Measurements from ENCODE around the gene ACOX3. TPM values are rescaled to one million over a fixed set of nuclear protein-coding genes. Genes with fewer than 3 reads are reported as not detected.
"Not testable (repeated sequence)": the region's sequence is repeated elsewhere in the genome, so short reads cannot be mapped to it uniquely, and the experiment has no call there.

ACOX3 gene
- polyA plus RNA-seq, 5 donors: 15.3 to 22.2 (median 20.8) TPM

DNA sequence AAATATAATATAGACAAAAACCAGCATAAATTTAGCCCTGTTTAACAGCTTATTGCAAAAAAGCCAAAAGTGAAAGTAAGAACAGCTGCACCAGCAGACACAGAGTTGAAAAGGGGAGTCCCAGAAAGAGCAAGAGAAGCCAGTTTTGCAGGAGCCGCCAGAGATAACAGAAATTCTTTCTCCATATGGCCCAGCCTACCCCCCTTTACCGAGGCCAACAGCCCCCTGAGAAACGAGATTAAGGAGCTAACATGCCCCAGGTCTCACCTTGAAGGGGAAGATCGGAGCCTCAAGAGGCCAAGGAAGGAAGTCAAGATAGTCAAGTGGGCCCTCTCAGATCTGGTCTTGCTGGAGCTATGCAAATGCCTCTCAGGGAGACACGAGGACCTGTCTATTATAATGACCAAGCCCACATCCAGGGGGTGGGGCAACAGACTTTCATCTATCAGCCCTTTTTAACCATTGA lies 4.8 kb downstream of the ACOX3 start:
- peak in 1 of 2 donors; percentile 43 for DNase-seq

DNA sequence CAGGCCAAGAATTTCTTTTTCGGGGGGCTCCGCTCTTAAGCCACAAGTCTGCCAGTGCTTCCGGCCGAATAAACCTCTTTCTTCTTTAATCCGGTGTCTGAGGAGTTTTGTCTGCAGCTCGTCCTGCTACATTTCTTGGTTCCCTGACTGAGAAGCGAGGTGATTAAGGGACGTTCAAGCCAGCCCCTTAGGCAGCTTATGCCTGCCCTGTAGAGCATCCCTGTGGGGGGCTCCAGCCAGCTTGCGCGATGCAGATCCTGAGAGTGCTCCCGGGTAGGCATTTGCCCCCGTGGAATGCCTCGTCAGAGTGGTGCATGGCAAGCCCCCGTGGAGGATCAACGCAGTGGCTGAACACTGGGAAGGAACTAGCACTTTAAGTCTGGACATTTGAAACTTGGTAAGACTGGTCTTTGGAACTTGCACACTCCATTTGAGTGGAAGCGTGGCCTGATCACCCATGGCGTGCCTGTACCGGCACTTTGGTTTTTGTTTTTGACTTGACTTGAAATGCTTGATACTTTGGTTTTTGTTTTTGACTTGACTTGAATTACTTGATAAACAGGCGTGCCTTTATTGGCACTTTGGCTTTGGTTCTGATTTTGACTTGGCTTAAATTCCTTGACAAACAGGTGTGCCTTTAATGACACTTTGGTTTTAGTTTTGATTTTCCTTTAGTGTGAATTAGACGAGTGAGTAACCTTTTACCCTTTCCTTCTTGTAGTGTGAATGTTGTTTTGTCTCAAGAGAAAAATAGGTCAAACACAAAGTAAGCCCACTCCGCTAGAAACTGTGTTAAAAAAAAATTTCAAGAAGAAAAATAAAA lies 6.1 kb downstream of the ACOX3 start:
- DNase-seq: no peak

DNA sequence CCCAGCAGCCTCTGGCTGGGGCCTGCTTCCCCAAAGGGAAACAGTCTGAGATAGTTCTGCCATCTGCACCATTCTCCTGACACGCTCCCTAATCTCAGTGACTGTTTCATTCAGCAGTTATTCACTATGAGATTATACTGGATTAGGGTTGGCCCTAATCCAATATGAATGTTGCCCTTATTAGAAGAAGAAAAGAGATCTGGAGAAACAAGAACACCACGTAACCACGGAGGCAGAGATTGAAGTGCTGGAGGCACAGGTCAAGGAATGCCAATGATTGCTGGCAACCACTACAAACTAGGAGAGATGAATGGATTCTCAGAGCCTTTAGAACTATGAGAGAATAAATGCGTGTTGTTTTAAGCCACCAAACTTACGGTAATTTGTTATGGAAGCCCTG lies 7.4 kb downstream of the ACOX3 start:
- DNase-seq: no peak

GRCh38 chr4:8431553-8431952 lies 9.0 kb downstream of the ACOX3 start:
- no peak for DNase-seq

DNA sequence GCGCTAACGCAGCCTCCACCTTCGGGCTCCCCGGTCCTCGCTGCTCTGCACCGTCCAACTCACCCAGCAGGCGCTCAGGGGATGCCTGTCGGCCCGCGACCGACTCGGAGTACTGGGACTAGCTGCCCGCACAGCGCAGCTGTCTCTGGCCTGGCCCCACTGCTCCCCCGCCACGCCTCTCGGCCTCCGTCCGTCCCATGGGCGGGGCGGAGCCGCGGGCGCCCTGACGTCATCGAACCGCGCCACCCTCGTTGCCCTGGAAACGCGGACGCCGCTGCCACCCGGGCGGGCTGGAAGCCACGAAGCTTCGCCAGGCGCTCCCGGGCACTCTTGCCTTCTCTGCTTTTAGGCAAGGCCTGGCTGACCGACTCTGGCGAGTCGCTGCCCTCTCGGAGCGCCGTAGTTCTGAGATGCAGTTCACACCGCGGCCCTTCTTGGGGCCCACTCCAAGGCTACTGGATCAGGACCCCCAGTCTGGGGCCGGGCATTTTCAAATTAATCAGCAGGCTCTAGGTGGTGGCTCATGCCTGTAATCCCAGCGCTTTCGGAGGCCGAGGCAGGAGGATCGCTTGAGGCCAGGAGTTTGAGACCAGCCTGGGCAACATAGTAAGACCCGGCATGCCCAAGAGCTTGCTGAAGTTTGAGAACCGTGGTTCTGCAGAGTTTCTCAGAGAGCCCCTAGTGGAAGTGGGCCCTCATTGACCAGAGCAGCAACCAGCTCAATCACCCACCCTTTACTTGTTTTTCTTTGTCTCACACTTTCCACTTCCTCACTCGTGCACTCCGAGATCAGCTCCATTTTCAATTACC lies 12.0 kb downstream of the ACOX3 start:
- peak; percentile 87 to 88 for DNase-seq

- DNase-seq: peak; percentile 49 to 63
Observed at GRCh38 chr4:8427761-8428287, 12.7 kb downstream of the ACOX3 start.

DNA sequence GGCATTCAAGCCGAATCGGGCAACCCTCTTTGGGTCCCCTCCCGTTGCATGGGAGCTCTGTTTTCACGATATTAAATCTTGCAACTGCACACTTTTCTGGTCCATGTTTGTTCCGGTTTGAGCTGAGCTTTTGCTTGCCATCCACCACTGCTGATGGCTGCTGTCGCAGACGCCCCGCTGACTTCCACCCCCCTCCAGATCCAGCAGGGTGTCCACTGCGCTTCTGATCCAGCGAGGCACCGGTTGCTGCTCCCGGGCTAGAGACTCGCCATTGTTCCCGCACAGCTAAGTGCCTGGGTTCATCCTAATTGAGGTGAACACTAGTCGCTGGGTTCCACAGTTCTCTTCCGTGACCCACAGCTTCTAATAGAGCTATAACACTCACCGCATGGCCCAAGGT lies 13.3 kb downstream of the ACOX3 start:
- no peak for DNase-seq

DNA sequence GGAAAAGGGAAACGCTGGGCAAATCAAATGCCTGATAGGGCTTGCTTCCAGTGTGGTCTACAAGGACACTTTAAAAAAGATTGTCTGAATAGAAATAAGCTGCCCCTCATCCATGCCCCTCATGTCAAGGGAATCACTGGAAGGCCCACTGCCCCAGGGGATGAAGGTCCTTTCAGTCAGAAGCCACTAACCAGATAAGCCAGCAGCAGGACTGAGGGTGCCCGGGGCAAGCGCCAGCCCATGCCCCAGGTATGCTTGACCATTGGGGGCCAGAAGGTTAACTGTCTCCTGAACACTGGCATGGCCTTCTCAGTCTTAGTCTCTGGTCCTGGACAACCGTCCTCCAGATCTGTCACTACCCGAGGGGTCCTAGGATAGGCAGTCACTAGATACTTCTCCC lies 17.7 kb downstream of the ACOX3 start:
- DNase-seq: no peak

DNA sequence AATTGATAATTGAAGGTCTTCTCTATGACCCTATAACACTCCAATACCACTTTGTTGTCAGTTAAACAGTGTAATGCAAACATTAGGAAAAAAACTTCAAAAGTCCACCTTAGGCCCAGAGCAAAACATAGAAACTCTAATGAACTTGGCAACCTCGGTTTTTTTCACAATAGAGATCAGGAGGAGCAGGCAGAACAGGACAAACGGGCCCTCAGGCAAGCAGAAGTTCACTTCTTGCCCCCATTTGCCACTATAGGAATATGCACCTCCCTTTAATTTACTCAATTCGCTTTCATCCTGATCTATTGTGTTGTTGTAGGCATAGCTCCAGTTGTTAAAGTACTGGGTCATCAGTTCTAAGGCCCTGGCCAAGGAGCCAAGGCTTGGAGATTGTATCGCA lies 18.2 kb downstream of the ACOX3 start:
- DNase-seq: no peak

GRCh38 chr4:8420151-8420550 lies 20.4 kb downstream of the ACOX3 start:
- DNase-seq: not testable (repeated sequence)

GRCh38 chr4:8419222-8420041 lies 21.1 kb downstream of the ACOX3 start:
- no peak for DNase-seq

DNA sequence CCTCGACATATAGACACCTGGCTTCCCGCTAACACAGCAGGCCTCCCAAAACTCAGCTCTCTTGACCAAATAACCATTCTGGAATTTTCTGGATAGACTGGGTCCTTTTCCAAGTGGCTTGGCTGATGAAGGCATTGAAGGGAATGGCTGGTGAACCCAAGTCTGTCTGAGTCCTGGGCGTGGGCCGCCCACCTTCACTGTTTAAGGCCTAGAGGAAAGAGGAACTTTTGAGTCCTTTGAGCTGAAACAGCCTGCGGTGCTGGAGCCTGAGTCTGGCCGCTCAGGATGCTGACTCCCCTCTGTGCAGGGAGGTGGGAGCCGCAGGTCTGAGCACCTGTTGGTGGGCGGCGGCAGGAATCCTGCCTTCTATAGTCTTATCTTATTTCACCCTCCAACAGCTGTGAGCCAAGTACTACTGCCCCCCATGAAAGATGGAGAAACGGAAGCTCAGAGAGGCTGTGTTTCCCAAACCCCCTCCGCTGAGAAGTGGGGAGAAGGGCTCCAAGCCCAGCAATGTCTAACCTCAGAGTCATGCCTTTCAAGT lies 23.4 kb downstream of the ACOX3 start:
- DNase-seq: no peak

DNA sequence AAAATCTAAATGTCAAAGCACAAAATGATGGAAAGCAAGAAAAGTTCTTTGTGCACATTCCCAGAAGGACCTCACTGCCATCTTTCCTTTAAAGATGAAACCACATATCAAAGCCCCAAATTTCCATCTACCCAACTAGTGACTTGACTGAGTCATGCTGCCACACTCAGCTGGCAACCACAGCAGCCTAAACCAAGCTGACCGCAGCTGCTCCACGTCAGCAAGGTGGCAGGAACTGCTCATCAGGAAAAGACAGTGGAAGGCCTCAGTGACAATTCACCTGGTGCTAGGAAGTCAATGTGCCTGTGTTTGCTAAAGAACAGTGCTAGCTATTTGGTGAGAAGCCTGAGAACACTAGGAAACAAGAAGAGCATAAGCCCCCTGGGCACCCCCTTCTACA lies 26.1 kb downstream of the ACOX3 start:
- DNase-seq: no peak

DNA sequence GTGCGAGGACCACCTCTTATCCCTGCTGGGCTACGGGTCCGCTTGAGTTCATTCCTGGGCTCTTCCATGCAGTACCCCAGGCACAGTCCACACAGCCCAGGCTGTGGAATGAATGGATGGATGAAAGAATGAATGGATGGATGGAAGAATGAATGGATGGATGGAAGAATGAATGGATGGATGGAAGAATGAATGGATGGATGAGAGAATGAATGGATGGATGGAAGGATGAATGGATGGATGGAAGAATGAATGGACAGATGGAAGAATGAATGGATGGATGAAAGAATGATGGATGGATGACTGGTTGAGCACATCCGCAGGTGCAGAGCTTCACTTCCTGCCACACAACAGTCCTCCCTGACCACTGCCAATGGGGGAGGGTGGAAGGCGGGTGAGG lies 28.2 kb downstream of the ACOX3 start:
- DNase-seq: no peak

- no peak for DNase-seq
Observed at GRCh38 chr4:8411351-8412180, 29.0 kb downstream of the ACOX3 start.

GRCh38 chr4:8410641-8411271 lies 29.8 kb downstream of the ACOX3 start:
- DNase-seq: peak in 1 of 2 donors; percentile 33

DNA sequence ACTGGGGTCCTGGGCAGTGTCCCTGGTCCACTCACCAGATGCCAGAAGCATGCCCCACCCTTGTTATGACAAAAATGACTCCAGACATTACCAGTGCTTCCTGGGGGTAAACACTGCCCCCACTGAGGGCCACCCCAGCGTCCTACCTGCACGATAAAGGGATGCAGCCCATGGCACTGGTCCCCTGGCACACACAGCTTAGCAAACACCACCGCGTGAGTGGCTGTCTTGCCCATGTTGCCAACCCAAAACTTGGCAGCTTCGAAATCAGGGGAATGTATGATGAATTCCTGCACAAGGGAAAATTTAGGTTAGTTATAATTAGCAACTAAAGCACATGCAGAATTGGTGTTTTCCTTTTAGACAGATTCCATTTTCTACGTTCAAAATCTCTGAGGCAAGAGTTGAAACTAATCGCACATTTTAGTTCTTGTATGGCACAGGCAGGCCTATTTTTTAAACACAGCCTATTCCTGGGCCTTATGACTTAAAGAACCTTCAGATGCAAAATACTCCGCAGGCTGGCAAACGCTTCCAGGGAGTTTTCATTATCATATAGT lies 30.4 kb downstream of the ACOX3 start:
- DNase-seq: no peak

GRCh38 chr4:8409264-8410065 lies 31.1 kb downstream of the ACOX3 start:
- DNase-seq: no peak

- DNase-seq: no peak
Observed at GRCh38 chr4:8407756-8408155, 32.8 kb downstream of the ACOX3 start.
